DND-41 (cell line): Measurements from ENCODE around the gene C1QTNF12.

Source experiments
- ATAC-seq: fragments of 200-7000 bp; cut with Tn5 transposase; 3 replicates; pipeline ENCODE4 v1.9.1; 2021; ENCODE audit warnings: low read depth; ENCODE audit not compliant: insufficient read depth
- DNase-seq: peaks from one replicate; pipeline ENCODE4 v3.0.0-alpha.2; 2020
- H2AFZ ChIP-seq: 2 replicates; pipeline ENCODE4 v1.6.0; 2012; ENCODE audit warnings: low read depth, low read length
- H3K27ac ChIP-seq: 2 replicates; pipeline ENCODE4 v1.5.1; 2012; ENCODE audit warnings: low read length, inconsistent platforms
- H3K27me3 ChIP-seq: fragments of 200-600 bp; sonication (generic); 2 replicates; pipeline ENCODE4 v1.6.0; 2012; ENCODE audit warnings: low read length, mild to moderate bottlenecking, inconsistent platforms; ENCODE audit not compliant: insufficient read depth, poor library complexity
- H3K36me3 ChIP-seq: 2 replicates; pipeline ENCODE4 v1.5.1; 2012; ENCODE audit warnings: low read length, inconsistent platforms; ENCODE audit not compliant: insufficient read depth
- H3K4me1 ChIP-seq: 2 replicates; pipeline ENCODE4 v1.5.1; 2012; ENCODE audit warnings: mild to moderate bottlenecking, low read length; ENCODE audit not compliant: insufficient read depth
- H3K4me2 ChIP-seq: 2 replicates; pipeline ENCODE4 v1.6.0; 2012; ENCODE audit warnings: mild to moderate bottlenecking, moderate library complexity, low read length, inconsistent platforms; ENCODE audit not compliant: insufficient read depth
- H3K4me3 ChIP-seq, 2 experiments: fragments of 200-600 bp in 1 of 2; shearing (Covaris generic) in 1 of 2; 2 replicates each; pipeline ENCODE4 v1.5.1; 2012 to 2016; ENCODE audit warnings: inconsistent platforms in 2 of 2, low read length in 2 of 2, mild to moderate bottlenecking in 2 of 2, low read depth in 1 of 2, moderate library complexity in 1 of 2
- H3K79me2 ChIP-seq: 2 replicates; pipeline ENCODE4 v1.6.0; 2012; ENCODE audit warnings: low read length, inconsistent platforms; ENCODE audit not compliant: insufficient read depth
- H3K9ac ChIP-seq: 2 replicates; pipeline ENCODE4 v1.6.0; 2012; ENCODE audit warnings: low read depth, mild to moderate bottlenecking, inconsistent platforms, low read length, moderate library complexity
- H3K9me3 ChIP-seq: 2 replicates; pipeline ENCODE4 v1.5.1; 2012; ENCODE audit warnings: low read length, moderate library complexity, mild to moderate bottlenecking, inconsistent platforms; ENCODE audit not compliant: insufficient read depth, severe bottlenecking
- H4K20me1 ChIP-seq: 2 replicates; pipeline ENCODE4 v1.6.0; 2012; ENCODE audit warnings: low read length; ENCODE audit not compliant: insufficient read depth
- CTCF ChIP-seq: IDR thresholded peaks from 2 replicates; pipeline ENCODE4 v1.5.1; 2012; ENCODE audit warnings: borderline replicate concordance, low read length, moderate library complexity, mild to moderate bottlenecking; ENCODE audit not compliant: poor library complexity, severe bottlenecking; ENCODE audit errors: extremely low read depth
- EZH2 ChIP-seq: IDR thresholded peaks from 3 replicates; pipeline ENCODE4 v1.6.1; 2012; ENCODE audit warnings: borderline replicate concordance, low read depth, mild to moderate bottlenecking, moderate library complexity, low read length, inconsistent platforms; ENCODE audit not compliant: severe bottlenecking

Gene C1QTNF12

GRCh38 chr1:1255611-1256010 is 9.1 kb upstream of the C1QTNF12 start:
- Histone ChIP-seq H3K27me3 (no peaks in the 10 kb centered on the region), H3K36me3 (peaks cover 78% of the 10 kb centered on the region), H3K9me3 (no peaks in the 10 kb centered on the region), H2AFZ (no peak overlapping the region), H3K27ac (no peak overlapping the region), H4K20me1 (peaks cover 34% of the 10 kb centered on the region), H3K4me1 (peaks cover 19% of the 10 kb centered on the region), H3K4me2 (no peak overlapping the region), H3K79me2 (peaks cover 28% of the 10 kb centered on the region), H3K9ac (no peak overlapping the region), H3K4me3 (no peak overlapping the region)
- TF ChIP-seq CTCF (no peak), EZH2 (no peak)
- no peak for DNase-seq
- ATAC-seq: no peak

- no peak overlapping the region for H2AFZ ChIP-seq
- no peak overlapping the region for H3K27ac ChIP-seq
- ATAC-seq (no peak), DNase-seq (no peak)
- peaks cover 28% of the 10 kb centered on the region for H4K20me1 ChIP-seq
- H3K79me2 ChIP-seq: peaks cover 22% of the 10 kb centered on the region
- no peaks in the 10 kb centered on the region for H3K27me3 ChIP-seq
- H3K9me3 ChIP-seq: no peaks in the 10 kb centered on the region
- H3K9ac ChIP-seq: no peak overlapping the region
- H3K4me1 ChIP-seq: peaks cover 24% of the 10 kb centered on the region
- H3K4me3 ChIP-seq: no peak overlapping the region
- no peak overlapping the region for H3K4me2 ChIP-seq
- H3K36me3 ChIP-seq: peaks cover 73% of the 10 kb centered on the region
- TF ChIP-seq CTCF (no peak), EZH2 (no peak)
Observed at GRCh38 chr1:1255078-1255477, 8.6 kb upstream of the C1QTNF12 start.

- peaks cover 24% of the 10 kb centered on the region for H3K4me1 ChIP-seq
- TF ChIP-seq EZH2: no peak
- no peak for TF ChIP-seq CTCF
- no peak overlapping the region for H3K9ac ChIP-seq
- no peak for DNase-seq
- H3K27ac ChIP-seq: no peak overlapping the region
- H3K4me3 ChIP-seq: no peak overlapping the region
- H3K27me3 ChIP-seq: no peaks in the 10 kb centered on the region
- H3K4me2 ChIP-seq: no peak overlapping the region
- no peak overlapping the region for H2AFZ ChIP-seq
- peaks cover 68% of the 10 kb centered on the region for H3K36me3 ChIP-seq
- no peaks in the 10 kb centered on the region for H3K9me3 ChIP-seq
- ATAC-seq: no peak
- H3K79me2 ChIP-seq: peaks cover 18% of the 10 kb centered on the region
- H4K20me1 ChIP-seq: peaks cover 26% of the 10 kb centered on the region
Observed at GRCh38 chr1:1254667-1254998, 8.1 kb upstream of the C1QTNF12 start.
